HEK293 (cell line): ENCODE data around the gene PLEKHM2.

Experiments used
- CTCF ChIA-PET: fragments of 350-600 bp; formaldehyde crosslinking; extraction: SDS; loops from one replicate; lab custom pipeline; 2021; ENCODE audit warnings: antibody characterized with exemption; lab: Yijun Ruan, JAX
- POLR2A ChIA-PET: fragments of 300-600 bp; formaldehyde crosslinking; extraction: SDS; loops from one replicate; lab custom pipeline; 2020; ENCODE audit warnings: antibody characterized with exemption, inconsistent platforms; lab: Yijun Ruan, JAX
- H3K27ac ChIP-seq: fragments of 200-500 bp; sonication (Bioruptor generic); 2 replicates; pipeline ENCODE4 v1.5.1; 2014; ENCODE audit warnings: low read depth, low read length, control low read depth, inconsistent platforms; ENCODE audit errors: extremely low read depth
- H3K36me3 ChIP-seq, 2 experiments: fragments of 200-500 bp in 1 of 2; sonication (Bioruptor generic) in 1 of 2; 1 replicate in 1 of 2; 2 replicates in 1 of 2; pipeline ENCODE4 v1.5.1; 2014 to 2017; ENCODE audit warnings: inconsistent platforms in 2 of 2, low read length in 2 of 2; ENCODE audit not compliant: control insufficient read depth in 2 of 2, insufficient read depth in 1 of 2
- H3K4me1 ChIP-seq: fragments of 200-500 bp; sonication (Bioruptor generic); 2 replicates; pipeline ENCODE4 v1.5.1; 2014; ENCODE audit warnings: mild to moderate bottlenecking, low read length, inconsistent platforms; ENCODE audit not compliant: control insufficient read depth, insufficient read depth
- H3K4me3 ChIP-seq: 2 replicates; pipeline ENCODE4 v1.5.1; 2011; ENCODE audit warnings: low read depth, mild to moderate bottlenecking, control low read depth, low read length, moderate library complexity
- H3K9me3 ChIP-seq: fragments of 200-500 bp; sonication (Bioruptor generic); 2 replicates; pipeline ENCODE4 v1.5.1; 2014; ENCODE audit warnings: low read depth, low read length, inconsistent platforms; ENCODE audit not compliant: control insufficient read depth, insufficient read depth
- BCL11A ChIP-seq: fragments of 450-650 bp; formaldehyde crosslinking; IDR thresholded peaks from 2 replicates; pipeline ENCODE4 v1.5.1; 2016; ENCODE audit warnings: low read depth, missing biosample characterization, missing genetic modification characterization
- CTCF ChIP-seq: fragments of 450-650 bp; formaldehyde crosslinking; IDR thresholded peaks from 2 replicates; pipeline ENCODE4 v1.5.1; 2016; ENCODE audit warnings: missing biosample characterization, missing genetic modification characterization
- KLF7 ChIP-seq: fragments of 450-650 bp; formaldehyde crosslinking; IDR thresholded peaks from 2 replicates; pipeline ENCODE4 v1.5.1; 2016; ENCODE audit warnings: missing biosample characterization, missing genetic modification characterization, borderline replicate concordance
- KLF8 ChIP-seq: fragments of 450-650 bp; formaldehyde crosslinking; IDR thresholded peaks from 2 replicates; pipeline ENCODE4 v1.5.1; 2016; ENCODE audit warnings: missing biosample characterization, missing genetic modification characterization
- OVOL3 ChIP-seq: fragments of 450-650 bp; formaldehyde crosslinking; IDR thresholded peaks from 2 replicates; pipeline ENCODE4 v1.5.1; 2016; ENCODE audit warnings: missing biosample characterization, missing genetic modification characterization
- PRDM1 ChIP-seq: fragments of 450-650 bp; formaldehyde crosslinking; IDR thresholded peaks from 2 replicates; pipeline ENCODE4; 2016; ENCODE audit warnings: missing biosample characterization, missing genetic modification characterization
- WT1 ChIP-seq: fragments of 450-650 bp; formaldehyde crosslinking; IDR thresholded peaks from 2 replicates; pipeline ENCODE4 v1.5.1; 2016; ENCODE audit warnings: missing biosample characterization, missing genetic modification characterization
- ZBTB49 ChIP-seq: fragments of 450-650 bp; formaldehyde crosslinking; IDR thresholded peaks from 2 replicates; pipeline ENCODE4 v1.5.1; 2016; ENCODE audit warnings: missing biosample characterization, missing genetic modification characterization, low read depth
- ZEB2 ChIP-seq: fragments of 450-650 bp; formaldehyde crosslinking; IDR thresholded peaks from 2 replicates; pipeline ENCODE4 v1.5.1; 2016; ENCODE audit warnings: missing biosample characterization, missing genetic modification characterization
- ZFHX2 ChIP-seq: fragments of 450-650 bp; formaldehyde crosslinking; conservative IDR thresholded peaks from 2 replicates; pipeline ENCODE4 v1.5.1; 2016; ENCODE audit warnings: missing biosample characterization, missing genetic modification characterization
- ZNF146 ChIP-seq: fragments of 450-650 bp; formaldehyde crosslinking; IDR thresholded peaks from 2 replicates; pipeline ENCODE4 v1.5.1; 2016; ENCODE audit warnings: missing biosample characterization, missing genetic modification characterization
- ZNF211 ChIP-seq: fragments of 450-650 bp; formaldehyde crosslinking; IDR thresholded peaks from 2 replicates; pipeline ENCODE4 v1.5.1; 2016; ENCODE audit warnings: low read depth, missing biosample characterization, missing genetic modification characterization
- ZNF221 ChIP-seq: fragments of 450-650 bp; formaldehyde crosslinking; IDR thresholded peaks from 2 replicates; pipeline ENCODE4 v1.5.1; 2017; ENCODE audit warnings: missing biosample characterization, missing genetic modification characterization, borderline replicate concordance
- ZNF266 ChIP-seq: fragments of 450-650 bp; formaldehyde crosslinking; IDR thresholded peaks from 2 replicates; pipeline ENCODE4 v1.5.1; 2016; ENCODE audit warnings: missing biosample characterization, missing genetic modification characterization, low read depth
- ZNF292 ChIP-seq: fragments of 450-650 bp; formaldehyde crosslinking; IDR thresholded peaks from 2 replicates; pipeline ENCODE4 v1.5.1; 2016; ENCODE audit warnings: low read depth, missing biosample characterization, missing genetic modification characterization, borderline replicate concordance
- ZNF335 ChIP-seq: fragments of 450-650 bp; formaldehyde crosslinking; conservative IDR thresholded peaks from 2 replicates; pipeline ENCODE4 v1.5.1; 2016; ENCODE audit warnings: missing biosample characterization, missing genetic modification characterization
- ZNF394 ChIP-seq: fragments of 450-650 bp; formaldehyde crosslinking; IDR thresholded peaks from 2 replicates; pipeline ENCODE4 v1.5.1; 2016; ENCODE audit warnings: missing biosample characterization, missing genetic modification characterization, mild to moderate bottlenecking, moderate library complexity, borderline replicate concordance
- ZNF473 ChIP-seq: fragments of 450-650 bp; formaldehyde crosslinking; IDR thresholded peaks from 2 replicates; pipeline ENCODE4 v1.5.1; 2017; ENCODE audit warnings: missing biosample characterization, missing genetic modification characterization
- ZNF560 ChIP-seq: fragments of 450-650 bp; formaldehyde crosslinking; IDR thresholded peaks from 2 replicates; pipeline ENCODE4 v1.5.1; 2017; ENCODE audit warnings: missing biosample characterization, missing genetic modification characterization, borderline replicate concordance
- ZNF580 ChIP-seq: fragments of 450-650 bp; formaldehyde crosslinking; IDR thresholded peaks from 2 replicates; pipeline ENCODE4 v1.5.1; 2016; ENCODE audit warnings: missing biosample characterization, missing genetic modification characterization
- ZNF600 ChIP-seq: fragments of 450-650 bp; formaldehyde crosslinking; IDR thresholded peaks from 2 replicates; pipeline ENCODE4 v1.5.1; 2016; ENCODE audit warnings: missing biosample characterization, missing genetic modification characterization
- ZNF645 ChIP-seq: fragments of 450-650 bp; formaldehyde crosslinking; IDR thresholded peaks from 2 replicates; pipeline ENCODE4; 2016; ENCODE audit warnings: missing biosample characterization, missing genetic modification characterization
- ZNF768 ChIP-seq: fragments of 450-650 bp; formaldehyde crosslinking; IDR thresholded peaks from 2 replicates; pipeline ENCODE4 v1.5.1; 2018; ENCODE audit warnings: missing biosample characterization, mild to moderate bottlenecking, missing genetic modification characterization
- ZNF830 ChIP-seq: fragments of 450-650 bp; IDR thresholded peaks from 2 replicates; pipeline ENCODE4 v1.5.0; 2018; ENCODE audit warnings: missing biosample characterization, missing genetic modification characterization, low read depth, mild to moderate bottlenecking, moderate library complexity
- ZNF837 ChIP-seq: fragments of 450-650 bp; formaldehyde crosslinking; IDR thresholded peaks from 2 replicates; pipeline ENCODE4 v1.5.1; 2016; ENCODE audit warnings: missing biosample characterization, missing genetic modification characterization
- ZSCAN16 ChIP-seq: fragments of 450-650 bp; formaldehyde crosslinking; IDR thresholded peaks from 2 replicates; pipeline ENCODE4 v1.5.1; 2016; ENCODE audit warnings: missing biosample characterization, missing genetic modification characterization
- ZSCAN30 ChIP-seq: fragments of 450-650 bp; IDR thresholded peaks from 2 replicates; pipeline ENCODE4 v1.5.1; 2018; ENCODE audit warnings: missing biosample characterization, mild to moderate bottlenecking, missing genetic modification characterization, moderate library complexity

Gene PLEKHM2

GRCh38 chr1:15750924-15751323, 66.8 kb downstream of the PLEKHM2 start:
- no peak overlapping the region for H3K27ac ChIP-seq
- no peak overlapping the region for H3K4me3 ChIP-seq
- ChIA-PET CTCF (interaction anchor here (1.6 kb wide), 1 partner anchor 10 kb away, joined by 7 read pairs; no protein-coding TSS in a partner anchor), POLR2A (no interaction called here)
- H3K4me1 ChIP-seq, result no peaks in the 10 kb centered on the region
- H3K36me3 ChIP-seq, result no peaks in the 10 kb centered on the region
- no peaks in the 10 kb centered on the region for H3K9me3 ChIP-seq
- TF ChIP-seq PRDM1, result no peak
- TF ChIP-seq ZNF600 (tag by site-specific recombination), result no peak
- TF ChIP-seq ZNF146, result no peak
- TF ChIP-seq ZNF645, result no peak
- TF ChIP-seq ZSCAN30 (tag by site-specific recombination), result no peak
- no peak for TF ChIP-seq WT1 (tag by site-specific recombination)

- Histone ChIP-seq H3K4me3 (no peak overlapping the region), H3K4me1 (no peaks in the 10 kb centered on the region), H3K36me3 (no peaks in the 10 kb centered on the region), H3K9me3 (no peaks in the 10 kb centered on the region), H3K27ac (no peak overlapping the region)
- ChIA-PET CTCF (interaction anchor here (0.6 kb wide), 1 partner anchor 10 kb away, joined by 3 read pairs; no protein-coding TSS in a partner anchor), POLR2A (no interaction called here)
- TF ChIP-seq CTCF (tag by site-specific recombination) (no peak), ZNF266 (tag by site-specific recombination) (no peak), ZNF473 (tag by site-specific recombination) (no peak), ZNF837 (tag by site-specific recombination) (no peak), ZNF292 (tag by site-specific recombination) (no peak), ZEB2 (tag by site-specific recombination) (no peak), ZNF221 (tag by site-specific recombination) (no peak), ZNF768 (no peak), ZNF335 (tag by site-specific recombination) (no peak), ZNF394 (tag by site-specific recombination) (no peak), ZNF830 (tag by site-specific recombination) (no peak), ZNF560 (tag by site-specific recombination) (no peak), OVOL3 (no peak), ZNF211 (tag by site-specific recombination) (no peak)
Measured at GRCh38 chr1:15751717-15752116, 67.6 kb downstream of the PLEKHM2 start.

- Histone ChIP-seq H3K4me1 (0 out of 2 replicates have a peak, but pooled peaks cover 3% of the 10 kb centered on the region), H3K36me3 (no peaks in the 10 kb centered on the region), H3K4me3 (no peak overlapping the region), H3K27ac (no peak overlapping the region), H3K9me3 (no peaks in the 10 kb centered on the region)
- CTCF ChIA-PET, result interaction anchor here (1.6 kb wide), 1 partner anchor 12 kb away, joined by 5 read pairs; no protein-coding TSS in a partner anchor
- TF ChIP-seq ZBTB49 (tag by site-specific recombination) (no peak), BCL11A (no peak), KLF7 (tag by site-specific recombination) (no peak), ZNF580 (no peak), ZEB2 (tag by site-specific recombination) (no peak), ZFHX2 (tag by site-specific recombination) (0 out of 2 replicates have a peak, but pooled peaks have one; percentile 16), ZSCAN16 (tag by site-specific recombination) (no peak), KLF8 (no peak)
- POLR2A ChIA-PET, result no interaction called here
Measured at GRCh38 chr1:15753776-15754175, 69.7 kb downstream of the PLEKHM2 start.
